ENCODE data around the gene DGAT2.

- TF ChIP-seq CTCF (IDR thresholded peaks at IDR 0.05) (no peak), ZFX (IDR thresholded peaks at IDR 0.05; ENCODE audit: borderline replicate concordance) (no peak)
Measured at GRCh38 chr11:75827562-75827961, 59.0 kb downstream of the DGAT2 start.
